A549 (cell line): ENCODE data around the gene UCKL1.

Source experiments
- EP300 ChIP-seq, 2 experiments: fragments of >200 bp; sonication (Bioruptor Twin); formaldehyde crosslinking; IDR thresholded peaks; 2 replicates in 1 of 2; 3 replicates in 1 of 2; pipeline ENCODE4 v1.6.1; 2016 to 2017
- NFE2L2 ChIP-seq: fragments of 150-350 bp; conservative IDR thresholded peaks from 2 replicates; pipeline ENCODE4 v1.6.1; 2014; ENCODE audit warnings: low read length
- RCOR1 ChIP-seq: fragments of 150-350 bp; IDR thresholded peaks from 2 replicates; pipeline ENCODE4 v1.6.1; 2014; ENCODE audit warnings: antibody characterized with exemption, low read length, low read depth
- TF ChIP-seq, protein P1 (sequence below): fragments of >200 bp; sonication (Bioruptor Twin); formaldehyde crosslinking; IDR thresholded peaks from 3 replicates; pipeline ENCODE4 v1.5.1; 2016
- TF ChIP-seq, protein P2 (sequence below): fragments of 200-600 bp; sonication (generic); IDR thresholded peaks from 2 replicates; pipeline ENCODE4 v1.6.1; 2016; ENCODE audit warnings: antibody characterized with exemption, mild to moderate bottlenecking, moderate library complexity
- TF ChIP-seq, protein P3 (sequence below): fragments of 150-350 bp; IDR thresholded peaks from 2 replicates; pipeline ENCODE4 v1.6.1; 2014; ENCODE audit warnings: low read depth, mild to moderate bottlenecking, low read length

DNA sequence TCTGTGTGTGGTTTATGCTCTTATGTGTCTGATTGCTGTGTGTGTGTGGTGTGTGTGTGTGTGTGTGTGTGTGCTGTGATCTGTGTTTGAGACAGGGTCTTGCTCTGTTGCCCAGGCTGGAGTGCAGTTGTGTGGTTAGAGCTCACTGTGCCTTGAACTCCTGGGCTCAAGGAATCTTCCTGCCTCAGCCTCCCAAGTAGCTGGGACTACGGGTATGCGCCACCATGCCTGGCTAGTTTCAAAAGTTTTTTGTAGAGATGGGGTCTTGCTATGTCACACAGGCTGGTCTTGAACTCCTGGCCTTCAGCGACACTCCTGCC, 16.9 kb upstream of the UCKL1 start:
- TF ChIP-seq, protein P1, sequence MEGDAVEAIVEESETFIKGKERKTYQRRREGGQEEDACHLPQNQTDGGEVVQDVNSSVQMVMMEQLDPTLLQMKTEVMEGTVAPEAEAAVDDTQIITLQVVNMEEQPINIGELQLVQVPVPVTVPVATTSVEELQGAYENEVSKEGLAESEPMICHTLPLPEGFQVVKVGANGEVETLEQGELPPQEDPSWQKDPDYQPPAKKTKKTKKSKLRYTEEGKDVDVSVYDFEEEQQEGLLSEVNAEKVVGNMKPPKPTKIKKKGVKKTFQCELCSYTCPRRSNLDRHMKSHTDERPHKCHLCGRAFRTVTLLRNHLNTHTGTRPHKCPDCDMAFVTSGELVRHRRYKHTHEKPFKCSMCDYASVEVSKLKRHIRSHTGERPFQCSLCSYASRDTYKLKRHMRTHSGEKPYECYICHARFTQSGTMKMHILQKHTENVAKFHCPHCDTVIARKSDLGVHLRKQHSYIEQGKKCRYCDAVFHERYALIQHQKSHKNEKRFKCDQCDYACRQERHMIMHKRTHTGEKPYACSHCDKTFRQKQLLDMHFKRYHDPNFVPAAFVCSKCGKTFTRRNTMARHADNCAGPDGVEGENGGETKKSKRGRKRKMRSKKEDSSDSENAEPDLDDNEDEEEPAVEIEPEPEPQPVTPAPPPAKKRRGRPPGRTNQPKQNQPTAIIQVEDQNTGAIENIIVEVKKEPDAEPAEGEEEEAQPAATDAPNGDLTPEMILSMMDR, result no peak
- TF ChIP-seq NFE2L2, result no peak
- TF ChIP-seq EP300 (IDR thresholded peaks at IDR 0.05), result no peak
- TF ChIP-seq, protein P2, sequence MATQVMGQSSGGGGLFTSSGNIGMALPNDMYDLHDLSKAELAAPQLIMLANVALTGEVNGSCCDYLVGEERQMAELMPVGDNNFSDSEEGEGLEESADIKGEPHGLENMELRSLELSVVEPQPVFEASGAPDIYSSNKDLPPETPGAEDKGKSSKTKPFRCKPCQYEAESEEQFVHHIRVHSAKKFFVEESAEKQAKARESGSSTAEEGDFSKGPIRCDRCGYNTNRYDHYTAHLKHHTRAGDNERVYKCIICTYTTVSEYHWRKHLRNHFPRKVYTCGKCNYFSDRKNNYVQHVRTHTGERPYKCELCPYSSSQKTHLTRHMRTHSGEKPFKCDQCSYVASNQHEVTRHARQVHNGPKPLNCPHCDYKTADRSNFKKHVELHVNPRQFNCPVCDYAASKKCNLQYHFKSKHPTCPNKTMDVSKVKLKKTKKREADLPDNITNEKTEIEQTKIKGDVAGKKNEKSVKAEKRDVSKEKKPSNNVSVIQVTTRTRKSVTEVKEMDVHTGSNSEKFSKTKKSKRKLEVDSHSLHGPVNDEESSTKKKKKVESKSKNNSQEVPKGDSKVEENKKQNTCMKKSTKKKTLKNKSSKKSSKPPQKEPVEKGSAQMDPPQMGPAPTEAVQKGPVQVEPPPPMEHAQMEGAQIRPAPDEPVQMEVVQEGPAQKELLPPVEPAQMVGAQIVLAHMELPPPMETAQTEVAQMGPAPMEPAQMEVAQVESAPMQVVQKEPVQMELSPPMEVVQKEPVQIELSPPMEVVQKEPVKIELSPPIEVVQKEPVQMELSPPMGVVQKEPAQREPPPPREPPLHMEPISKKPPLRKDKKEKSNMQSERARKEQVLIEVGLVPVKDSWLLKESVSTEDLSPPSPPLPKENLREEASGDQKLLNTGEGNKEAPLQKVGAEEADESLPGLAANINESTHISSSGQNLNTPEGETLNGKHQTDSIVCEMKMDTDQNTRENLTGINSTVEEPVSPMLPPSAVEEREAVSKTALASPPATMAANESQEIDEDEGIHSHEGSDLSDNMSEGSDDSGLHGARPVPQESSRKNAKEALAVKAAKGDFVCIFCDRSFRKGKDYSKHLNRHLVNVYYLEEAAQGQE, result no peak
- TF ChIP-seq, protein P3, sequence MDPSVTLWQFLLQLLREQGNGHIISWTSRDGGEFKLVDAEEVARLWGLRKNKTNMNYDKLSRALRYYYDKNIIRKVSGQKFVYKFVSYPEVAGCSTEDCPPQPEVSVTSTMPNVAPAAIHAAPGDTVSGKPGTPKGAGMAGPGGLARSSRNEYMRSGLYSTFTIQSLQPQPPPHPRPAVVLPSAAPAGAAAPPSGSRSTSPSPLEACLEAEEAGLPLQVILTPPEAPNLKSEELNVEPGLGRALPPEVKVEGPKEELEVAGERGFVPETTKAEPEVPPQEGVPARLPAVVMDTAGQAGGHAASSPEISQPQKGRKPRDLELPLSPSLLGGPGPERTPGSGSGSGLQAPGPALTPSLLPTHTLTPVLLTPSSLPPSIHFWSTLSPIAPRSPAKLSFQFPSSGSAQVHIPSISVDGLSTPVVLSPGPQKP, result no peak
- no peak for TF ChIP-seq RCOR1
